Sigmoid colon (tissue), 7 donors: Measurements from ENCODE around the gene MAN2A1. TPM values are rescaled to one million over a fixed set of nuclear protein-coding genes. Genes with fewer than 3 reads are reported as not detected.

Experiments used
- DNase-seq: peaks from one replicate; pipeline ENCODE4 v3.0.0-alpha.2; 2019
- H3K27ac ChIP-seq, 4 donors: fragments of 200-600 bp; sonication (generic); one replicate each; pipeline ENCODE4 v1.5.1; 2016 to 2019; ENCODE audit warnings: mild to moderate bottlenecking in 1 of 4
- H3K27me3 ChIP-seq, 3 donors: fragments of 200-600 bp; sonication (generic); one replicate each; pipeline ENCODE4 v1.5.1; 2019; ENCODE audit warnings: mild to moderate bottlenecking in 1 of 3
- H3K36me3 ChIP-seq, 4 donors: fragments of 200-600 bp; sonication (generic); one replicate each; pipeline ENCODE4 v1.5.1; 2016 to 2019
- H3K4me1 ChIP-seq, 4 donors: fragments of 200-600 bp; sonication (generic); one replicate each; pipeline ENCODE4 v1.5.1; 2017 to 2019
- H3K4me3 ChIP-seq, 4 donors: fragments of 200-600 bp; sonication (generic); one replicate each; pipeline ENCODE4 v1.5.1; 2017 to 2019; ENCODE audit warnings: mild to moderate bottlenecking in 2 of 4, moderate library complexity in 1 of 4
- H3K9me3 ChIP-seq, 4 donors: fragments of 200-600 bp in 3 of 4; sonication (generic) in 3 of 4; one replicate each; pipeline versions ENCODE4 v1.5.1 to v1.6.1; 2013 to 2019
- CTCF ChIP-seq, 4 experiments: fragments of 450-650 bp in 3 of 4; fragments of 200-600 bp in 1 of 4; IDR thresholded peaks; one replicate each; pipeline ENCODE4 v1.5.1; 2016 to 2019; ENCODE audit warnings: antibody characterized with exemption in 4 of 4, mild to moderate bottlenecking in 3 of 4, moderate library complexity in 2 of 4
- EP300 ChIP-seq, 4 donors: sonication (generic); formaldehyde crosslinking; IDR thresholded peaks; one replicate each; pipeline ENCODE4 v1.6.1; 2017; ENCODE audit warnings: antibody characterized with exemption in 4 of 4
- POLR2A ChIP-seq, 2 donors: fragments of 450-650 bp; IDR thresholded peaks; one replicate each; pipeline ENCODE4 v1.6.1; 2016; ENCODE audit warnings: antibody characterized with exemption in 2 of 2, mild to moderate bottlenecking in 2 of 2, moderate library complexity in 2 of 2
- POLR2AphosphoS5 ChIP-seq, 4 donors: sonication (generic); formaldehyde crosslinking; IDR thresholded peaks; one replicate each; pipeline ENCODE4 v1.6.1; 2017; ENCODE audit warnings: antibody characterized with exemption in 4 of 4
- WGBS, 2 donors: extraction: QIAGEN DNeasy Blood & Tissue Kit; methylation state at CpG; one replicate each; pipeline ENCODE4 v1.1.7; 2013; 5-methylcytosine and 5-hydroxymethylcytosine counted together
- intact Hi-C: fragments of 100-400 bp; cut with DNase I; formaldehyde crosslinking; loops from one replicate; pipeline ENCODE4 v1.15.1; 2023
- polyA plus RNA-seq, 3 donors: library from polyadenylated mRNA; stranded (reverse); fragments of 200-250 nt; gene quantifications; one replicate each; pipeline ENCODE4 v1.2.3, GENCODE V29; 2013
- total RNA-seq, 4 donors: library from RNA; depleted of rRNA; stranded (reverse); fragments of >200 nt; gene quantifications; one replicate each; pipeline ENCODE4 v1.1.0, GENCODE V29; 2016
- donor health status: healthy with polysubstance abuse.
- donor health status: Bipolar disorder and iron deficiency.
- donor health status: healthy.

Gene MAN2A1
- total and polyA plus RNA-seq, 7 donors = 3.6 to 58.4 (median 40.2) TPM

GRCh38 chr5:109903061-109903460, 213.3 kb downstream of the MAN2A1 start:
- no peak for DNase-seq
- Histone ChIP-seq H3K4me1 (peaks cover 0 to 19% (median 9%) of the 10 kb centered on the region in 4 donors), H3K27ac (no peak overlapping the region), H3K9me3 (no peaks in the 10 kb centered on the region), H3K27me3 (no peaks in the 10 kb centered on the region), H3K36me3 (no peaks in the 10 kb centered on the region), H3K4me3 (no peak overlapping the region)
- WGBS, 2 donors = 79 to 85% methylated on average over 2 of the region's 2 CpGs
- TF ChIP-seq POLR2A (IDR thresholded peaks at IDR 0.05) (no peak), POLR2AphosphoS5 (IDR thresholded peaks at IDR 0.05) (no peak), EP300 (IDR thresholded peaks at IDR 0.05) (no peak), CTCF (IDR thresholded peaks at IDR 0.05) (no peak)
- intact Hi-C loops = no loop called here

GRCh38 chr5:109905906-109906305, 216.2 kb downstream of the MAN2A1 start:
- no peak for DNase-seq
- Histone ChIP-seq H3K27ac (no peak overlapping the region), H3K27me3 (no peaks in the 10 kb centered on the region), H3K4me1 (peaks cover 0 to 16% (median 10%) of the 10 kb centered on the region in 4 donors), H3K9me3 (no peaks in the 10 kb centered on the region), H3K4me3 (no peak overlapping the region), H3K36me3 (no peaks in the 10 kb centered on the region)
- intact Hi-C loops = no loop called here
- no peak for TF ChIP-seq EP300 (IDR thresholded peaks at IDR 0.05)
- TF ChIP-seq CTCF (IDR thresholded peaks at IDR 0.05) = no peak
- TF ChIP-seq POLR2A (IDR thresholded peaks at IDR 0.05) = no peak
- TF ChIP-seq POLR2AphosphoS5 (IDR thresholded peaks at IDR 0.05) = no peak
- WGBS, 2 donors = 76 to 92% methylated on average over 1 of the region's 1 CpG

- Histone ChIP-seq H3K4me1 (peaks cover 0 to 16% (median 10%) of the 10 kb centered on the region in 4 donors), H3K27me3 (no peaks in the 10 kb centered on the region), H3K36me3 (no peaks in the 10 kb centered on the region), H3K27ac (peak overlapping the region in 1 of 4 donors; percentile 13), H3K4me3 (no peak overlapping the region), H3K9me3 (no peaks in the 10 kb centered on the region)
- 91 to 92% methylated on average over 3 of the region's 3 CpGs for WGBS, 2 donors
- intact Hi-C loops = no loop called here
- no peak for TF ChIP-seq CTCF (IDR thresholded peaks at IDR 0.05)
- no peak for TF ChIP-seq POLR2AphosphoS5 (IDR thresholded peaks at IDR 0.05)
- TF ChIP-seq POLR2A (IDR thresholded peaks at IDR 0.05) = no peak
- no peak for TF ChIP-seq EP300 (IDR thresholded peaks at IDR 0.05)
- DNase-seq = no peak
Measured at GRCh38 chr5:109907189-109907588, 217.5 kb downstream of the MAN2A1 start.

GRCh38 chr5:109907731-109908130, 218.0 kb downstream of the MAN2A1 start:
- peak overlapping the region in 1 of 4 donors; percentile 13 for H3K27ac ChIP-seq
- H3K4me3 ChIP-seq = no peak overlapping the region
- intact Hi-C loops = no loop called here
- TF ChIP-seq POLR2AphosphoS5 (IDR thresholded peaks at IDR 0.05) (no peak), CTCF (IDR thresholded peaks at IDR 0.05) (no peak), EP300 (IDR thresholded peaks at IDR 0.05) (no peak), POLR2A (IDR thresholded peaks at IDR 0.05) (no peak)
- H3K9me3 ChIP-seq = no peaks in the 10 kb centered on the region
- H3K4me1 ChIP-seq = peaks cover 0 to 16% (median 10%) of the 10 kb centered on the region in 4 donors
- DNase-seq = no peak
- 84 to 90% methylated on average over 2 of the region's 2 CpGs for WGBS, 2 donors
- no peaks in the 10 kb centered on the region for H3K36me3 ChIP-seq
- H3K27me3 ChIP-seq = no peaks in the 10 kb centered on the region

GRCh38 chr5:109908366-109908765, 218.6 kb downstream of the MAN2A1 start:
- DNase-seq = no peak
- 78 to 84% methylated on average over 3 of the region's 3 CpGs for WGBS, 2 donors
- no peaks in the 10 kb centered on the region for H3K27me3 ChIP-seq
- H3K27ac ChIP-seq = peak overlapping the region in 1 of 4 donors; percentile 8
- peaks cover 0 to 16% (median 10%) of the 10 kb centered on the region in 4 donors for H3K4me1 ChIP-seq
- TF ChIP-seq POLR2AphosphoS5 (IDR thresholded peaks at IDR 0.05) (no peak), EP300 (IDR thresholded peaks at IDR 0.05) (no peak), POLR2A (IDR thresholded peaks at IDR 0.05) (no peak), CTCF (IDR thresholded peaks at IDR 0.05) (no peak)
- no peaks in the 10 kb centered on the region for H3K9me3 ChIP-seq
- no peak overlapping the region for H3K4me3 ChIP-seq
- no peaks in the 10 kb centered on the region for H3K36me3 ChIP-seq
- intact Hi-C loops = no loop called here
